GM19324 (cell line): ENCODE measurements around the gene PRMT1.
"Not testable (repeated sequence)": the region's sequence is repeated elsewhere in the genome, so short reads cannot be mapped to it uniquely, and the experiment has no call there.

Source experiments
- ATAC-seq: cut with Tn5 transposase; IDR thresholded peaks from one replicate; pipeline ENCODE4 v1.9.1; 2021; ENCODE audit warnings: mild to moderate bottlenecking, moderate library complexity; ENCODE audit not compliant: unreplicated experiment, low FRiP score

Gene PRMT1

GRCh38 chr19:49677231-49677900 is at the start of gene PRMT1:
TSS of gene PRMT1 (plus strand) at chr19:49677271. CDS start at chr19:49677281, 10 bp downstream.
- ATAC-seq, result peak; percentile 5

- ATAC-seq, result no peak
Measured at GRCh38 chr19:49629659-49630058, 47.4 kb upstream of the PRMT1 start.

- ATAC-seq, result no peak
Measured at GRCh38 chr19:49631014-49631588, 46.0 kb upstream of the PRMT1 start.

GRCh38 chr19:49631610-49632192 is 45.4 kb upstream of the PRMT1 start:
- ATAC-seq, result no peak

GRCh38 chr19:49632576-49632975 is 44.5 kb upstream of the PRMT1 start:
- no peak for ATAC-seq

- not testable (repeated sequence) for ATAC-seq
Measured at GRCh38 chr19:49633273-49633672, 43.8 kb upstream of the PRMT1 start.

- no peak for ATAC-seq
Measured at GRCh38 chr19:49635530-49636232, 41.4 kb upstream of the PRMT1 start.

- no peak for ATAC-seq
Measured at GRCh38 chr19:49636233-49636932, 40.7 kb upstream of the PRMT1 start.

- ATAC-seq, result no peak
Measured at GRCh38 chr19:49637821-49638738, 39.0 kb upstream of the PRMT1 start.

- no peak for ATAC-seq
Measured at GRCh38 chr19:49639401-49640112, 37.5 kb upstream of the PRMT1 start.

GRCh38 chr19:49640113-49640898 is 36.8 kb upstream of the PRMT1 start, which contains the start of gene RRAS:
TSS of gene RRAS (minus strand) at chr19:49640143. CDS start at chr19:49640098, 45 bp downstream.
- ATAC-seq, result peak; percentile 59

GRCh38 chr19:49641688-49642491 is 35.2 kb upstream of the PRMT1 start, which contains the start of gene SCAF1:
TSS of gene SCAF1 (plus strand) at chr19:49642209. CDS start at chr19:49645027, 2,818 bp downstream.
- peak; percentile 70 for ATAC-seq

GRCh38 chr19:49642492-49643035 is 34.5 kb upstream of the PRMT1 start:
- ATAC-seq, result no peak

GRCh38 chr19:49643466-49643865 is 33.6 kb upstream of the PRMT1 start:
- no peak for ATAC-seq

GRCh38 chr19:49645592-49645991 is 31.5 kb upstream of the PRMT1 start:
- ATAC-seq, result no peak

GRCh38 chr19:49645995-49646394 is 31.1 kb upstream of the PRMT1 start:
- no peak for ATAC-seq

GRCh38 chr19:49646586-49646985 is 30.5 kb upstream of the PRMT1 start:
- no peak for ATAC-seq
